Parathyroid adenoma (tissue), 2 donors: Measurements from ENCODE around the gene ANLN.
A peak's percentile ranks its signal among the peaks of the same experiment; 100 is the strongest.

ENCODE experiments used
- H2AFZ ChIP-seq: fragments of 300-600 bp; sonication (generic); one replicate; pipeline ENCODE4 v1.7.0; 2017; ENCODE audit warnings: antibody characterized with exemption, mild to moderate bottlenecking
- H3K27ac ChIP-seq: fragments of 300-600 bp; sonication (generic); one replicate; pipeline ENCODE4 v1.7.0; 2017
- H3K27me3 ChIP-seq: fragments of 300-600 bp; sonication (generic); one replicate; pipeline ENCODE4 v1.7.0; 2017; ENCODE audit warnings: low read length; ENCODE audit not compliant: control insufficient read depth, insufficient read depth
- H3K36me3 ChIP-seq: fragments of 300-600 bp; sonication (generic); one replicate; pipeline ENCODE4 v1.7.0; 2017; ENCODE audit warnings: low read length; ENCODE audit not compliant: control insufficient read depth, insufficient read depth
- H3K4me1 ChIP-seq: fragments of 300-600 bp; sonication (generic); one replicate; pipeline ENCODE4 v1.7.0; 2017; ENCODE audit warnings: control low read depth
- H3K4me2 ChIP-seq: fragments of 300-600 bp; sonication (generic); one replicate; pipeline ENCODE4 v1.7.0; 2017; ENCODE audit warnings: low read length
- H3K4me3 ChIP-seq: fragments of 300-600 bp; sonication (generic); one replicate; pipeline ENCODE4 v1.7.0; 2017; ENCODE audit warnings: low read depth, low read length
- H3K79me2 ChIP-seq: fragments of 300-600 bp; sonication (generic); one replicate; pipeline ENCODE4 v1.7.0; 2017; ENCODE audit warnings: control low read depth
- H3K9ac ChIP-seq: fragments of 300-600 bp; sonication (generic); one replicate; pipeline ENCODE4 v1.7.0; 2017; ENCODE audit warnings: mild to moderate bottlenecking
- H3K9me3 ChIP-seq: fragments of 300-600 bp; sonication (generic); one replicate; pipeline ENCODE4 v1.7.0; 2017; ENCODE audit warnings: low read length; ENCODE audit not compliant: control insufficient read depth
- TF ChIP-seq, protein P1 (sequence below): fragments of 300-600 bp; sonication (generic); IDR thresholded peaks from one replicate; pipeline ENCODE4 v1.7.0; 2017; ENCODE audit warnings: antibody characterized with exemption, mild to moderate bottlenecking
- donor health status: primary hyperparathyroidism.

Gene ANLN

DNA sequence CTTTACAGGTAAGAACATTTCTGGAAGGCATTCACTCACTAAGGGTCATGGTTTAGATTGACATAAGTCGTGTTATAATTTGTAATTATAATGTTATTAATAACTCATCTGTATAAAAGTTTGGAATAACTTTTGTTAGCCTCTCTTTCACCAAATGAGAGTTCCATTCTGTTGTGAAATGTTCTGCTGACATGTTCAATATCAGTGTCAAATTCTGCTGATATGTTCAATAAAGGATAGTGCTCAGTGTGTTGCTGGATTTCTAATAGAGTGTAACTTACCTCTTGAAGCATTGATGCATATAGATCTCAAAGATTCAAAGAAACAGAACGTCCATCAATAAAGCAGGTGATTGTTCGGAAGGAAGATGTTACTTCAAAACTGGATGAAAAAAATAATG, 30.6 kb downstream of the ANLN start:
- no peak overlapping the region for H3K4me2 ChIP-seq
- H3K79me2 ChIP-seq = no peaks in the 10 kb centered on the region
- H3K4me1 ChIP-seq = no peaks in the 10 kb centered on the region
- no peaks in the 10 kb centered on the region for H3K27me3 ChIP-seq
- no peak overlapping the region for H3K9ac ChIP-seq
- peak overlapping the region; percentile 30 for H2AFZ ChIP-seq
- H3K9me3 ChIP-seq = no peaks in the 10 kb centered on the region
- no peak overlapping the region for H3K27ac ChIP-seq
- TF ChIP-seq, protein P1, sequence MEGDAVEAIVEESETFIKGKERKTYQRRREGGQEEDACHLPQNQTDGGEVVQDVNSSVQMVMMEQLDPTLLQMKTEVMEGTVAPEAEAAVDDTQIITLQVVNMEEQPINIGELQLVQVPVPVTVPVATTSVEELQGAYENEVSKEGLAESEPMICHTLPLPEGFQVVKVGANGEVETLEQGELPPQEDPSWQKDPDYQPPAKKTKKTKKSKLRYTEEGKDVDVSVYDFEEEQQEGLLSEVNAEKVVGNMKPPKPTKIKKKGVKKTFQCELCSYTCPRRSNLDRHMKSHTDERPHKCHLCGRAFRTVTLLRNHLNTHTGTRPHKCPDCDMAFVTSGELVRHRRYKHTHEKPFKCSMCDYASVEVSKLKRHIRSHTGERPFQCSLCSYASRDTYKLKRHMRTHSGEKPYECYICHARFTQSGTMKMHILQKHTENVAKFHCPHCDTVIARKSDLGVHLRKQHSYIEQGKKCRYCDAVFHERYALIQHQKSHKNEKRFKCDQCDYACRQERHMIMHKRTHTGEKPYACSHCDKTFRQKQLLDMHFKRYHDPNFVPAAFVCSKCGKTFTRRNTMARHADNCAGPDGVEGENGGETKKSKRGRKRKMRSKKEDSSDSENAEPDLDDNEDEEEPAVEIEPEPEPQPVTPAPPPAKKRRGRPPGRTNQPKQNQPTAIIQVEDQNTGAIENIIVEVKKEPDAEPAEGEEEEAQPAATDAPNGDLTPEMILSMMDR = no peak
- H3K36me3 ChIP-seq = no peaks in the 10 kb centered on the region
- no peak overlapping the region for H3K4me3 ChIP-seq

DNA sequence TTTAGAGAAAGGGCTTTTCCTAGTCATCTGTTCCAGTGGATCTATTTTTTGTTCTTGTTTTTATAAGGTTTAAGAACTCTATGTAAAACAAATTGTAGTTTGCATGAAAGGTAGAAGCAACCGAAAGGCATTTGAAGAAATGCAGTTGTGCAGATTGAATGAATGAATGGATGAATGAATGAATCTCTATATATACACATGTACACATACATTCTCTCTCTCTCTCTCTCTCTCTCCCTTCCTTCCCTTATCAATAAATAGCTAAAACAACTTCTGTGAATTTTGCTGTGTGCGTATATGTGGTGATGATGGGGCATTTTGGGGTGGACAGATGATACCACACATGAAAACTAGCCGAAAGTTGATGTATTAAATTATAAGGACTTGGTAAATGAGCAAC, 32.4 kb downstream of the ANLN start:
- TF ChIP-seq, protein P1 = no peak
- Histone ChIP-seq H3K4me2 (no peak overlapping the region), H3K9me3 (no peaks in the 10 kb centered on the region), H3K9ac (no peak overlapping the region), H3K27me3 (no peaks in the 10 kb centered on the region), H3K79me2 (no peaks in the 10 kb centered on the region), H3K4me3 (no peak overlapping the region), H3K4me1 (no peaks in the 10 kb centered on the region), H3K36me3 (no peaks in the 10 kb centered on the region), H3K27ac (no peak overlapping the region), H2AFZ (no peak overlapping the region)

DNA sequence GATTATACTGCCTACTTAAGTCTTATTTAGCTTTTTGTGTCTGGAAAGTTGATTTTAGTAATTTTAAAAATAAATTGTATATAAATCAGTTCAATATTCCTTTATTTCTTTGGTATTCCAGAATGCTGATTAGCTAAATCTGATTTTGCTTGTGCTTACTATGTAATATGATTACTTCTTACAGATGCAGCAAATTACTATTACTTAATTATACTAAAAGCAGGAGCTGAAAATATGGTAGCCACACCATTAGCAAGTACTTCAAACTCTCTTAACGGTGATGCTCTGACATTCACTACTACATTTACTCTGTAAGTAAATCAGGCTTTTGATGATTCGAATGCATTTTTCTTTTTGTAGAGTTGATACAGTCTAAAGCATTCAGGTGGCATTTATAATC, 34.0 kb downstream of the ANLN start:
- no peaks in the 10 kb centered on the region for H3K4me1 ChIP-seq
- no peak overlapping the region for H3K9ac ChIP-seq
- H3K27ac ChIP-seq = no peak overlapping the region
- H3K9me3 ChIP-seq = no peaks in the 10 kb centered on the region
- H3K4me3 ChIP-seq = no peak overlapping the region
- no peaks in the 10 kb centered on the region for H3K27me3 ChIP-seq
- TF ChIP-seq, protein P1 = no peak
- no peaks in the 10 kb centered on the region for H3K79me2 ChIP-seq
- no peaks in the 10 kb centered on the region for H3K36me3 ChIP-seq
- H2AFZ ChIP-seq = no peak overlapping the region
- no peak overlapping the region for H3K4me2 ChIP-seq

- H3K79me2 ChIP-seq = no peaks in the 10 kb centered on the region
- no peaks in the 10 kb centered on the region for H3K9me3 ChIP-seq
- no peak overlapping the region for H3K27ac ChIP-seq
- TF ChIP-seq, protein P1 = no peak
- no peak overlapping the region for H3K4me3 ChIP-seq
- no peaks in the 10 kb centered on the region for H3K4me1 ChIP-seq
- H3K4me2 ChIP-seq = no peak overlapping the region
- H3K27me3 ChIP-seq = no peaks in the 10 kb centered on the region
- H3K9ac ChIP-seq = no peak overlapping the region
- no peaks in the 10 kb centered on the region for H3K36me3 ChIP-seq
- H2AFZ ChIP-seq = no peak overlapping the region
Observed at GRCh38 chr7:36430186-36430585, 40.5 kb downstream of the ANLN start.

- TF ChIP-seq, protein P1 = no peak
- Histone ChIP-seq H2AFZ (no peak overlapping the region), H3K36me3 (no peaks in the 10 kb centered on the region)
Observed at GRCh38 chr7:36430881-36431280, 41.2 kb downstream of the ANLN start.

More at GRCh38 chr7:36430881-36431280, 41.2 kb downstream of the ANLN start:
- Histone ChIP-seq H3K79me2 (no peaks in the 10 kb centered on the region), H3K9me3 (no peaks in the 10 kb centered on the region), H3K9ac (no peak overlapping the region), H3K4me1 (no peaks in the 10 kb centered on the region), H3K4me3 (no peak overlapping the region), H3K4me2 (no peak overlapping the region), H3K27me3 (no peaks in the 10 kb centered on the region), H3K27ac (no peak overlapping the region)
